Kidney epithelial cell (primary cell): ENCODE results near the gene CTIF. TPM values are rescaled to one million over a fixed set of nuclear protein-coding genes. Genes with fewer than 3 reads are reported as not detected.

ENCODE experiments used
- DNase-seq: peaks from one replicate; pipeline ENCODE4 v3.0.0-alpha.2; 2010; ENCODE audit warnings: low read depth
- H3K27me3 ChIP-seq: 2 replicates; pipeline ENCODE4 v1.6.0; 2011; ENCODE audit warnings: low read length; ENCODE audit not compliant: control insufficient read depth, insufficient read depth
- H3K36me3 ChIP-seq: 2 replicates; pipeline ENCODE4 v1.5.1; 2011; ENCODE audit warnings: low read length; ENCODE audit not compliant: control insufficient read depth, insufficient read depth
- H3K4me3 ChIP-seq: 2 replicates; pipeline ENCODE4 v1.5.1; 2011; ENCODE audit warnings: low read depth, mild to moderate bottlenecking, control low read depth, low read length
- CTCF ChIP-seq: IDR thresholded peaks from 2 replicates; pipeline ENCODE4 v1.5.1; 2011; ENCODE audit warnings: mild to moderate bottlenecking, moderate library complexity, low read length, control low read depth, inconsistent platforms; ENCODE audit not compliant: insufficient read depth, poor library complexity, severe bottlenecking
- total RNA-seq: library from RNA; depleted of rRNA; stranded (reverse); fragments of >200 nt; gene quantifications from 2 replicates; pipeline ENCODE4 v1.2.3, GENCODE V29; 2015

CTIF gene
- total RNA-seq, 1 donor from 2014 or later = 24.3 TPM

GRCh38 chr18:48843596-48843995, 304.8 kb downstream of the CTIF start:
- no peak for TF ChIP-seq CTCF
- no peaks in the 10 kb centered on the region for H3K27me3 ChIP-seq
- H3K4me3 ChIP-seq = no peak overlapping the region
- no peaks in the 10 kb centered on the region for H3K36me3 ChIP-seq
- DNase-seq = no peak

DNA sequence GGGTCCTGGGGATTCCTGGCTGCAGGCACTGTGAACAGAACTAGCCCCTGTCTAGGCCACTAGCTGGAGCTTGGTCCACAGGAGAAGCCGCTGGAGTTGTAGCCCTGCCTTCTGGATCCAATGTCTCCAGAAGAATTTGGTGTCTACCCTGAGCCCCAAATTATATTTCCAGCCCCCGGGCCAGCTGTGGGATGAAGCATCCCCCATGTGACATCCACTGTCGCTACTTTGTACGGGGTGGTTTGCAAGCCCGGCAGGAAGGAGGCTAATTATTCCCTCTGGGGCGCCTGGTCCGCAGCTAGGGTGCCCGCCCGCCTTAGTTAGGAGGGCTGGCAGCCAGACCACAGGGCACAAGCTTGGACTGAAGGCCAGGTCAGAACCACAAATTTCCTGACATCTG, 305.4 kb downstream of the CTIF start:
- no peak for TF ChIP-seq CTCF
- no peak for DNase-seq
- H3K27me3 ChIP-seq = no peaks in the 10 kb centered on the region
- no peaks in the 10 kb centered on the region for H3K36me3 ChIP-seq
- no peak overlapping the region for H3K4me3 ChIP-seq

GRCh38 chr18:48845174-48845573, 306.3 kb downstream of the CTIF start:
- Histone ChIP-seq H3K4me3 (no peak overlapping the region), H3K27me3 (no peaks in the 10 kb centered on the region), H3K36me3 (no peaks in the 10 kb centered on the region)
- DNase-seq = no peak
- no peak for TF ChIP-seq CTCF

- no peak overlapping the region for H3K4me3 ChIP-seq
- TF ChIP-seq CTCF = no peak
- no peaks in the 10 kb centered on the region for H3K36me3 ChIP-seq
- DNase-seq = no peak
- H3K27me3 ChIP-seq = no peaks in the 10 kb centered on the region
Measured at GRCh38 chr18:48846423-48846932, 307.6 kb downstream of the CTIF start.

DNA sequence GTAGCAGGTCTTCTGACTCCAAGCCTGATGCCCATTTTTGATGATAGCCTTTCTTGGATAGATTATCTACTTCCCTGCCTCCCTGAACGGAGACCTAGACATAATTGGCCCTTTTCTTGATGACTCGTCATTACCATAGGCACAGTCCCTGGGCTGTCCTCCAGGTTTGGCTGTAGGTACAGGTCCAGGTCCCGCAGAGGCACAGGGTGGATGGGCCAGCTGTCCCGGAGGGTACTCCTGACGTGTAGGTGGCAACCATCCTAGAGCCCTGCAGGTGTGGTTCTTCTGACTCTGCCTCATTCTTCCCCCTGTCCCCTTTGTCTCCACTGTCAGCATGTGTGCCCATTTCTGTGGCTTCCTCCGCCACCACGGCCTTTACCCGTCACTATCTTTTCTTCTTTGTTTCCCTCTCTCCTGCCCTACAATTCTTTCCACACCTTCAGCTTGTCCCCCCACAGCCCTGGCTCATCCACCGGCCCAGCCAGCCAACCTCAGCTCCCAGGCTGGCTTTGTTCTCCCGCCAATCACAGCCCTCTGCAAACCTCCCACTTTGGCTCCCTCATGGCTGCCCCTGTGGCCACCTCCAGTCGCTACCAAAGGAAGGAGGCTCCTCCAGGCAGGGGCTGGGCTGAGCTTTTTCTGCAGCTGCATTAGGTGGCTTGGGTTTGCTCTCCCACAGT, 309.1 kb downstream of the CTIF start:
- Histone ChIP-seq H3K36me3 (no peaks in the 10 kb centered on the region), H3K27me3 (no peaks in the 10 kb centered on the region), H3K4me3 (no peak overlapping the region)
- no peak for DNase-seq
- no peak for TF ChIP-seq CTCF

DNA sequence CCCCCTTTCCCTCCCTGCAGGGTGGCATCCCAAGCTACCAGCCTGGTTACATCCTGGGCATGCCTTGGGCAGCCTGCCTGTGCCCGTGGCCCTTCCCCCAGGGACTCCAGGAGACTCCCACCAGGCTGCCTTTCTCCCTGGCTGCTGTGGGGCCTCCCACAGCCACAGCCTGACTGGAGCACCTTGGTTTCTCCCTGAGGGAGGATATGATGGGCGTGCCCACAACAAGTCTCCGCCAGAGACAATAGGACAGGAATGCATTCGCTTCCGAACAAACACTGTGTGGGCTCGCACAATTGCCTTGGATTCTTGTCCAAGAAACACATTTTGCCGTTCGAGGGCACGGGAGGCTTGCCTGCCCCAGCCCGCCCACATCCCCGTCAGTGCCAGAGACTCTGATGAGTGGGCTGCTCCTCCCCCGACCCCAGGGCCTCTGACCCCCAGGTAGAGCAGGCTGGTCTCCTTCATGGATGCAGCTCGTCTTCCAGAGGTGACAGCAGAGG, 309.9 kb downstream of the CTIF start:
- no peak overlapping the region for H3K4me3 ChIP-seq
- H3K27me3 ChIP-seq = no peaks in the 10 kb centered on the region
- no peak for DNase-seq
- TF ChIP-seq CTCF = no peak
- H3K36me3 ChIP-seq = no peaks in the 10 kb centered on the region
